ENCODE measurements around the gene MSLN.

Gene MSLN

DNA sequence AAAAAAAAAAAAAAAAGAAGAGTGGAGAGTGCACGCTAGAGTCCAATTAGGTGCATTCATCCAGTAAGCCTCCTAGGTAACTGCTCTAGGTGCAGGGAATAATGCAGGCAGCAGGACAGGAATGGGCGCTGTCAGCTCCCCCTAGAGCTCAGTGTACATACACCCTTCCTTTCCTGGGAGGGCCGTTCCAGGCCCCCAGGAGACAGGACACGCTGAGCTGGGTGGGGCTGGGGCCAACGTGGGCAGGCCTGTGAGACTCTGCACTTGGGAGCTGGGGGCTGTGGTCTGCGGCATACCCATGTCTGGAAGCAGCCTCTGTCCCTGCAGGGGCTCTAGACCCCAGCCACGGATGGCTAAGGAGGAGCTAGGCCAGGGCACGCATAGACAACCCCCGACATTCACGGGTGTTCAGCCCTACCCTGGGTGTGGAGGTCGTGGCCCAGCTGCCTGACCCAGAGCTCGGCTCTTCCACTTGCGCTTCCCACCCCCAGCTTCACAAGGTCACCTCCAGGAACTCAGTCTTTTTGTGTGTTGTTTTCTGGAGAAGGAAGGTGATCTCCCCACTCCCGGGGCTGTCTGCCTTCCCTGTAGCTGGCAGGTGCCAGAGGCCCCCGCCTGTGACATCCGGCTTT, 40.6 kb upstream of the MSLN start:
- Histone ChIP-seq H4K20me1 (ENCODE audit: insufficient read depth) (no peaks in the 10 kb centered on the region), H3K4me2 (peak overlapping the region; percentile 81), H3K79me2 (ENCODE audit: insufficient read depth, low read depth) (no peaks in the 10 kb centered on the region), H3K4me3 (IDR thresholded peaks at IDR 0.05; ENCODE audit: insufficient read depth, low read depth, low read length) (no peak overlapping the region), H3K36me3 (ENCODE audit: insufficient read depth) (no peaks in the 10 kb centered on the region), H3K27me3 (ENCODE audit: insufficient read depth, low read depth) (peaks cover 11% of the 10 kb centered on the region), H2AFZ (ENCODE audit: low read depth) (peak overlapping the region; percentile 58; the same call in 1 of the 2 replicates), H3K4me1 (ENCODE audit: low read depth, poor library complexity, severe bottlenecking) (peaks cover 46% of the 10 kb centered on the region), H3K9ac (peak overlapping the region; percentile 81; the same call in 1 of the 2 replicates), H3K27ac (peak overlapping the region; percentile 82)
- TF ChIP-seq, protein P1, sequence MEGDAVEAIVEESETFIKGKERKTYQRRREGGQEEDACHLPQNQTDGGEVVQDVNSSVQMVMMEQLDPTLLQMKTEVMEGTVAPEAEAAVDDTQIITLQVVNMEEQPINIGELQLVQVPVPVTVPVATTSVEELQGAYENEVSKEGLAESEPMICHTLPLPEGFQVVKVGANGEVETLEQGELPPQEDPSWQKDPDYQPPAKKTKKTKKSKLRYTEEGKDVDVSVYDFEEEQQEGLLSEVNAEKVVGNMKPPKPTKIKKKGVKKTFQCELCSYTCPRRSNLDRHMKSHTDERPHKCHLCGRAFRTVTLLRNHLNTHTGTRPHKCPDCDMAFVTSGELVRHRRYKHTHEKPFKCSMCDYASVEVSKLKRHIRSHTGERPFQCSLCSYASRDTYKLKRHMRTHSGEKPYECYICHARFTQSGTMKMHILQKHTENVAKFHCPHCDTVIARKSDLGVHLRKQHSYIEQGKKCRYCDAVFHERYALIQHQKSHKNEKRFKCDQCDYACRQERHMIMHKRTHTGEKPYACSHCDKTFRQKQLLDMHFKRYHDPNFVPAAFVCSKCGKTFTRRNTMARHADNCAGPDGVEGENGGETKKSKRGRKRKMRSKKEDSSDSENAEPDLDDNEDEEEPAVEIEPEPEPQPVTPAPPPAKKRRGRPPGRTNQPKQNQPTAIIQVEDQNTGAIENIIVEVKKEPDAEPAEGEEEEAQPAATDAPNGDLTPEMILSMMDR (conservative IDR thresholded peaks at IDR 0.05; ENCODE audit: low read depth, low read length), result no peak

GRCh38 chr16:720447-720989, 40.0 kb upstream of the MSLN start:
- no peaks in the 10 kb centered on the region for H4K20me1 ChIP-seq (ENCODE audit: insufficient read depth)
- H3K36me3 ChIP-seq (ENCODE audit: insufficient read depth), result no peaks in the 10 kb centered on the region
- H3K27me3 ChIP-seq (ENCODE audit: insufficient read depth, low read depth), result peaks cover 11% of the 10 kb centered on the region
- no peak overlapping the region for H3K4me3 ChIP-seq (IDR thresholded peaks at IDR 0.05; ENCODE audit: insufficient read depth, low read depth, low read length)
- no peaks in the 10 kb centered on the region for H3K79me2 ChIP-seq (ENCODE audit: insufficient read depth, low read depth)
- peak overlapping the region; percentile 81 for H3K4me2 ChIP-seq
- H3K9ac ChIP-seq, result peak overlapping the region; percentile 81
- H3K27ac ChIP-seq, result peak overlapping the region; percentile 82
- peaks cover 48% of the 10 kb centered on the region for H3K4me1 ChIP-seq (ENCODE audit: low read depth, poor library complexity, severe bottlenecking)
- TF ChIP-seq, protein P1 (conservative IDR thresholded peaks at IDR 0.05; ENCODE audit: low read depth, low read length), result no peak
- H2AFZ ChIP-seq (ENCODE audit: low read depth), result peak overlapping the region; percentile 58

DNA sequence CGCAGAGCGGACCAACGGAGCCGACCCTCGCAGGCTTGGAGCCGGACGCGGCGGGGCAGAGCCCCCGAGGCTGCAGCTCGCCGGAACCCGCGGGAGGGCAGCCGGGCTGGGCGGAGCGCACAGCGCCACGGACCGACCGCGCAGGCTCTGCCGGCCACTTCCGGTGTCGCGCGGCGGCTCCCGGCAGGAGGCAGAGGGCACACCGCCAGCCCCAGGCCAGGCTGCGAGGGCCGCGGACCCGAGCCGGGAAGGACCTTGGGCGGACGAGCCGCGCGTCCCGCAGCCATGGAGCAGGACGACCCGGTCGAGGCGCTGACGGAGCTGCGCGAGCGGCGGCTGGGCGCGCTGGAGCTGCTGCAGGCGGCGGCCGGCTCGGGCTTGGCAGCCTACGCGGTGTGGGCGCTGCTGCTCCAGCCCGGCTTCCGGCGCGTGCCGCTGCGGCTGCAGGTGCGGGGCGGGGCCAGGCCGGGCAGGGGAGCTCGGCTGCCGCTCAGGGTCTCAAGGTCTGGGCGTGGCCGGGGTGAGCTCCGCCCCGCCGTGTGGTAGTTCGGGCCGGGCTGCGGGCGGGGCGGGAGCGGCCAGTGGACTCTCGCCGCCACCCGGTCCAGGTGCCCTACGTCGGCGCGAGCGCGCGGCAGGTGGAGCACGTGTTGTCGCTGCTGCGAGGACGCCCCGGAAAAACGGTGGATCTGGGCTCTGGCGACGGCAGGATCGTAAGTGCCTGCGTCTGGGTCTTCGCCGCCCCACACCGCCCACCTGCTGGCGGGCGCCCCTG, 39.4 kb upstream of the MSLN start, which contains the start of gene ANTKMT:
ANTKMT (plus strand) TSS at position 157 of the 775 bp plus-strand sequence; CDS start at position 286, 129 bp downstream.
- H3K4me2 ChIP-seq, result peak within 1 kb of the TSS; percentile 81
- H3K9ac ChIP-seq, result peak within 1 kb of the TSS; percentile 81
- TF ChIP-seq, protein P1 (conservative IDR thresholded peaks at IDR 0.05; ENCODE audit: low read depth, low read length), result no peak
- no peaks in the 10 kb centered on the region for H4K20me1 ChIP-seq (ENCODE audit: insufficient read depth)
- H3K36me3 ChIP-seq (ENCODE audit: insufficient read depth), result no peaks in the 10 kb centered on the region
- no peaks in the 10 kb centered on the region for H3K79me2 ChIP-seq (ENCODE audit: insufficient read depth, low read depth)
- peaks cover 5% of the 10 kb centered on the region for H3K27me3 ChIP-seq (ENCODE audit: insufficient read depth, low read depth)
- peak within 1 kb of the TSS; percentile 82 for H3K27ac ChIP-seq
- H2AFZ ChIP-seq (ENCODE audit: low read depth), result peak within 1 kb of the TSS; percentile 58
- H3K4me1 ChIP-seq (ENCODE audit: low read depth, poor library complexity, severe bottlenecking), result peaks cover 53% of the 10 kb centered on the region
- no peak within 1 kb of the TSS for H3K4me3 ChIP-seq (IDR thresholded peaks at IDR 0.05; ENCODE audit: insufficient read depth, low read depth, low read length)

GRCh38 chr16:721765-722540, 38.6 kb upstream of the MSLN start:
- Histone ChIP-seq H3K9ac (no peak overlapping the region), H3K4me3 (IDR thresholded peaks at IDR 0.05; ENCODE audit: insufficient read depth, low read depth, low read length) (no peak overlapping the region), H2AFZ (ENCODE audit: low read depth) (no peak overlapping the region), H3K79me2 (ENCODE audit: insufficient read depth, low read depth) (no peaks in the 10 kb centered on the region), H3K36me3 (ENCODE audit: insufficient read depth) (no peaks in the 10 kb centered on the region), H3K4me2 (peak overlapping the region; percentile 81), H3K27ac (no peak overlapping the region), H3K27me3 (ENCODE audit: insufficient read depth, low read depth) (no peaks in the 10 kb centered on the region; the same call in 1 of the 2 replicates), H3K4me1 (ENCODE audit: low read depth, poor library complexity, severe bottlenecking) (peaks cover 58% of the 10 kb centered on the region), H4K20me1 (ENCODE audit: insufficient read depth) (no peaks in the 10 kb centered on the region)
- TF ChIP-seq, protein P1 (conservative IDR thresholded peaks at IDR 0.05; ENCODE audit: low read depth, low read length), result no peak

All from KMS-11 (cell line).